Activated T-cell treated with anti-CD3 and anti-CD28 coated beads, Interleukin-2, amount 50 U/mL, for 72 hours (primary cell): ENCODE data around the gene BLACAT1. TPM values are rescaled to one million over a fixed set of nuclear protein-coding genes. Genes with fewer than 3 reads are reported as not detected.
A peak's percentile ranks its signal among the peaks of the same experiment; 100 is the strongest.
"Not testable (repeated sequence)": the region's sequence is repeated elsewhere in the genome, so short reads cannot be mapped to it uniquely, and the experiment has no call there.

ENCODE experiments used
- ATAC-seq, 2 donors: fragments of 150-1000 bp; cut with Tn5 transposase; replicated peaks in 1 of 2; 2 replicates each; pipeline ENCODE4 v1.10.0; 2021; ENCODE audit warnings: moderate library complexity in 2 of 2, mild to moderate bottlenecking in 1 of 2
- DNase-seq, 2 donors: peaks; one replicate each; pipeline ENCODE4 v3.0.0; 2021 to 2022; ENCODE audit warnings: mixed read lengths in 1 of 2
- H3K27ac Mint-ChIP-seq: one replicate; pipeline ENCODE4 v1.8.0; 2022; ENCODE audit warnings: mild to moderate bottlenecking, moderate library complexity, mixed read lengths
- H3K27me3 Mint-ChIP-seq: one replicate; pipeline ENCODE4 v1.8.0; 2022; ENCODE audit warnings: low read depth, mixed read lengths
- H3K36me3 Mint-ChIP-seq, 2 donors: one replicate each; pipeline ENCODE4 v1.8.0; 2022; ENCODE audit warnings: mixed read lengths in 2 of 2, mild to moderate bottlenecking in 1 of 2; ENCODE audit not compliant: insufficient read depth in 2 of 2
- H3K4me1 Mint-ChIP-seq: one replicate; pipeline ENCODE4 v1.8.0; 2022; ENCODE audit warnings: low read depth, mixed read lengths
- H3K4me3 Mint-ChIP-seq, 2 donors: one replicate each; pipeline ENCODE4 v1.8.0; 2022; ENCODE audit warnings: mild to moderate bottlenecking in 2 of 2, mixed read lengths in 2 of 2, moderate library complexity in 2 of 2
- H3K9me3 Mint-ChIP-seq, 2 donors: one replicate each; pipeline ENCODE4 v1.8.0; 2022; ENCODE audit warnings: mixed read lengths in 2 of 2
- total RNA-seq, 2 donors: library from RNA; stranded (reverse); gene quantifications; one replicate each; pipeline ENCODE4 v1.2.3, GENCODE V29; 2022

The BLACAT1 gene
- total RNA-seq, 2 donors from 2014 or later, result 0.34 to 0.97 TPM

DNA sequence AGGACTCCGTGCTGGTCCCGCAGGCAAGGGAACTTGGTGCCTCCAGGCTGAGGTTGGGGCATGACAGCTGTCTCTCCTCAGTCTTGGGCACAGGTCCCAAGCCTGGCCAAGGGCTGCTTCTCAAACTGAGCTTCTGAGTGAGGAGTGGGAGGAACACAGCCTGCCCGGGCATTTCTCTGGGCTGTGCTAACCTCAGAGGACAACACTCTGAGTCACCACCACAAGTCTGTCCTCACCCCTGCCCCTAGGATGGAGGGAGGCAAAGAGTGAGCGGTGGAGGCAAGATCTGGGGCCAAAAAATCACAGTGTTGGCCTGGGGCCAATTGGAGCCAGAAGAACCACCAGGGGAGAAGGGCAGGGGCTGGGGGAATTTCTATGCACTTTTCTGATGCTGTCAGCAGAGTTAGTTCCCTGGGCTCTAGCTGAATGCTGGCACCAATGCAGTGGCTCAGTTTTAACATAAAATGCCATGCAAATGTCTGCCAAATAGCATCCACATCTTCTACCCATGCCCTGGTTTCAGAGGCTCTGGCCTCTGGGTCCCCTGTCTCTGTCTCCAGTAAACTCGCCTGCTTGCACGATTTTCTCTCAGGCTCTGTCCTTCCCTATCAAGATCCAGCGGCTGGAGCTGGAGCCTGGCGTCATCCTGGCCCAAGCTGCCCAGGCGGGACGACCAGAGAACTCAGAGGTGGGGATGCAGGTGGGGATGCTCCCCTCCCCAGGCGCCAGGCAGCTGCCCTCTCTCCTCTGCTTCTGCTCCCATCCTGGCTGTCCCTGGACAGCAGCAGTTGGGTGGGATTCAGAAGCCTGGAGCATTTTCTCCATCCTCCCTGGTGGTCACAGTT is 37.6 kb upstream of the BLACAT1 start:
- Mint-ChIP-seq H3K27ac (no peak overlapping the region), H3K9me3 (no peaks in the 10 kb centered on the region), H3K4me3 (no peak overlapping the region), H3K4me1 (peaks cover 16% of the 10 kb centered on the region), H3K36me3 (no peaks in the 10 kb centered on the region), H3K27me3 (peaks cover 36% of the 10 kb centered on the region)
- ATAC-seq, result peak; percentile 82 to 90
- DNase-seq, result peak; percentile 32 to 43

DNA sequence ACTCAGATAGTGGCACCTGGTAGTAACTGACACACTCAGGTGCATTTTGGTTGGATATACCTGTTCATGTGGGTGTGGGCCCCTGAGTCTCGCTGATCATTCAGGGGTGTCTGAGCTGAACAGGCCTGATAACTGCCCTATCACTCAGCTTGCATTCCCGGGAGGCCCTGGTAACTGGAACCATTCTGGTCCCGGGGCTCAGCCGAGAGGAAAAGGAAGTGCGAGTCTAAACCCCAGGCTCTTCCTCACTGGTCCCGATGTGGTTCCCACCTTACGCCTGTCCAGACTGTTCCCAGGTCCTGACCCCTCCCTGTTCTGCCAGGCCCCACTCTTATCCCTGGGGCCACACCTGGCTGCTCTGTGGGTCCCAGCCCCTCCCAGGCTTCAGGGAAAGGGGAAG is 36.9 kb upstream of the BLACAT1 start:
- H3K4me1 Mint-ChIP-seq, result peaks cover 16% of the 10 kb centered on the region
- DNase-seq (no peak), ATAC-seq (no peak)
- no peak overlapping the region for H3K27ac Mint-ChIP-seq
- no peaks in the 10 kb centered on the region for H3K36me3 Mint-ChIP-seq
- H3K4me3 Mint-ChIP-seq, result no peak overlapping the region
- H3K27me3 Mint-ChIP-seq, result peaks cover 39% of the 10 kb centered on the region
- H3K9me3 Mint-ChIP-seq, result no peaks in the 10 kb centered on the region

DNA sequence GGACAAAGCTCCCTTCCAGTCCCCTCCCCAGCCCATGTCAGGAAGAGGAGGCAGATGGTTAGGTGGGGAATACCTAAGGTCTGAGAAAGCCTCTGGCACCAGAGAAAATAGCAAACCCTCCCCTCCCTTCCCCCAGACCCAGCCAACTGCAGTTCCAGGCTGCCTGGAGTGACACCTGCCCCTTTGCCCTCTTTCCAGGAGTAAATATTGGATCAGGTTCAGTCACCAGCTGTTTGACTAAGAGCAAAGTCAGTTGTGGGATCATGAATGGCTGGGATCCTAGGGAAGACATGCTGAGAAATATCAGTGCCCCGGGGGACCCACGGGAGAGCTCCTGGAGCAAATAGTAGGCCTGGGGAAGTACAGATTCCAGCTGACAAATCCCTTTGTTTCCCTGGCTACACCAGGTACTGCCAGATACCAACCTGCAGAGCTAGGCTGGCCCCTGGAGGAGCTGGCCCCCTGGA is 36.4 kb upstream of the BLACAT1 start:
- DNase-seq (no peak), ATAC-seq (no peak)
- no peak overlapping the region for H3K27ac Mint-ChIP-seq
- peaks cover 16% of the 10 kb centered on the region for H3K4me1 Mint-ChIP-seq
- no peaks in the 10 kb centered on the region for H3K36me3 Mint-ChIP-seq
- H3K4me3 Mint-ChIP-seq, result no peak overlapping the region
- peaks cover 42% of the 10 kb centered on the region for H3K27me3 Mint-ChIP-seq
- no peaks in the 10 kb centered on the region for H3K9me3 Mint-ChIP-seq

DNA sequence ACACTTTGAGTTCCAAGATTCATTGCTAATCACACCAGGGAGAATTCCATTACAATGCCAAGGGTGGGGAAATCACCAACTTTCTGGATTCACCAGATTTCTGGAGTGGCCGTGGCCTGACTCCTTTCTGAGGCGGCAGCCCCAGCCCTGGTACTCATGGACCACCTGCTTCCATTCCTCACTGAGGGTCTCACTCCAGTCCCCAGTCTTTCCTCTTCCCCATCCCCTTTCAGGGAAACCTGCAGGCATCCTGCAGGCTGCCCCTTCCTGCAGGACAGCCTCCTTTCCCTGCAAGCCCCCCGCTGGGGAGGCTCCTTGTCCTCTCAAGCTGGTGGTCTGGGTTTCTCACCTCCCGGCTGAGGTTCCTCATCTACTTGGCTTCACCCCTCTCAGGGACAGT is 35.9 kb upstream of the BLACAT1 start:
- Mint-ChIP-seq H3K36me3 (no peaks in the 10 kb centered on the region), H3K27me3 (peaks cover 45% of the 10 kb centered on the region), H3K4me1 (peaks cover 16% of the 10 kb centered on the region), H3K4me3 (no peak overlapping the region), H3K27ac (no peak overlapping the region), H3K9me3 (no peaks in the 10 kb centered on the region)
- DNase-seq (no peak), ATAC-seq (no peak)

DNA sequence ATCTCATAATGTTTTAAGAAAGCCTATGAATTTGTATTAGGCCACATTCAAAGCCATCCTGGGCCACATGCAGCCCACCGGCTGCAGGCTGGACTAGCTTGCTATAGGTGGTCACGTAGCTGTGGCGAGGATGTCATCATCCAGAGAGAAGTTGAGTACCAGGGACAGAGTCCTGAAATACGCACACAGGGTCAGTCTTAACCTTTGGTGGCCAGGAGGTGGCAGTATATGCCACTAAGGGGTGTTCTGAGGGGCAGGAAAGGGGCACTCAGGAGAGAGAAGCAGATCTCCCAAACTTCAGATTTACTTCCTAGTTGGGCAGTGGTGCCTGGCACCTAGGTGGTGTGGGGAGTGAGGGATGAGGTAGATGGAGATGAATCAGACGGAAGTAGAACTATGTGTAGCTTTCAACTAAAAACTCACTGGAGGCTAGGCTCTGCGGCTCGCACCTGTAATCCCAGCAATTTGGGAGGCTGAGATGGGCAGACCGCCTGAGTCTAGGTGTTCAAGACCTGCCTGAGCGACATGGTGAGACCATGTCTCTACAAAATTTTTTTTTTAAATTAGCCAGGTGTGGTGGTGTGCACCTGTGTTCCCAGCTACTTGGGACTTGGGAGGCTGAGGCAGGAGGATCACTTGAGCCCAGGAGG is 32.4 kb upstream of the BLACAT1 start:
- H3K9me3 Mint-ChIP-seq, result no peaks in the 10 kb centered on the region
- no peaks in the 10 kb centered on the region for H3K36me3 Mint-ChIP-seq
- H3K27me3 Mint-ChIP-seq, result peaks cover 50% of the 10 kb centered on the region
- DNase-seq (peak; percentile 54 to 62), ATAC-seq (peak; percentile 63 to 76)
- no peak overlapping the region for H3K27ac Mint-ChIP-seq
- no peak overlapping the region for H3K4me3 Mint-ChIP-seq
- peaks cover 13% of the 10 kb centered on the region for H3K4me1 Mint-ChIP-seq

DNA sequence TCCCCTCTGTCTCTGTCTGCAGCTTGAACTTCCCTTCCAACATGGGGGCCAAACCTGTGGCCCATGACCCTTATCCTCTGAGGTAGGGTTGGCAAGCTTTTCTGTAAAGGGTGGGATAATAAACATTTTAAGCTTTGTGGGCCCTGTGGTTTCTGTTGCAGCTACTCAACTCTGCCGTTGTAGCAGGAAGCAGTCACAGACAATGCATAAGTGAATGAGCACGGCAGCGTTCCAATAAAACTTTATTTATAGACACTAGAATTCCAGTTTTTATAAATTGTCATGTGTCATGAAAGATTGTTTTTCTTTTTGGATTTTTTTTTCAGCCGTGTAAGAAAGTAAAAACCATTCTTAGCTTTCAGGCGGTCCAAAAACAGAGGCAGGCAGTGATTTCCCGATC is 30.4 kb upstream of the BLACAT1 start:
- H3K4me3 Mint-ChIP-seq, result no peak overlapping the region
- peaks cover 67% of the 10 kb centered on the region for H3K27me3 Mint-ChIP-seq
- DNase-seq, result no peak
- H3K27ac Mint-ChIP-seq, result no peak overlapping the region
- peaks cover 18% of the 10 kb centered on the region for H3K4me1 Mint-ChIP-seq
- no peaks in the 10 kb centered on the region for H3K9me3 Mint-ChIP-seq
- no peak for ATAC-seq
- no peaks in the 10 kb centered on the region for H3K36me3 Mint-ChIP-seq

DNA sequence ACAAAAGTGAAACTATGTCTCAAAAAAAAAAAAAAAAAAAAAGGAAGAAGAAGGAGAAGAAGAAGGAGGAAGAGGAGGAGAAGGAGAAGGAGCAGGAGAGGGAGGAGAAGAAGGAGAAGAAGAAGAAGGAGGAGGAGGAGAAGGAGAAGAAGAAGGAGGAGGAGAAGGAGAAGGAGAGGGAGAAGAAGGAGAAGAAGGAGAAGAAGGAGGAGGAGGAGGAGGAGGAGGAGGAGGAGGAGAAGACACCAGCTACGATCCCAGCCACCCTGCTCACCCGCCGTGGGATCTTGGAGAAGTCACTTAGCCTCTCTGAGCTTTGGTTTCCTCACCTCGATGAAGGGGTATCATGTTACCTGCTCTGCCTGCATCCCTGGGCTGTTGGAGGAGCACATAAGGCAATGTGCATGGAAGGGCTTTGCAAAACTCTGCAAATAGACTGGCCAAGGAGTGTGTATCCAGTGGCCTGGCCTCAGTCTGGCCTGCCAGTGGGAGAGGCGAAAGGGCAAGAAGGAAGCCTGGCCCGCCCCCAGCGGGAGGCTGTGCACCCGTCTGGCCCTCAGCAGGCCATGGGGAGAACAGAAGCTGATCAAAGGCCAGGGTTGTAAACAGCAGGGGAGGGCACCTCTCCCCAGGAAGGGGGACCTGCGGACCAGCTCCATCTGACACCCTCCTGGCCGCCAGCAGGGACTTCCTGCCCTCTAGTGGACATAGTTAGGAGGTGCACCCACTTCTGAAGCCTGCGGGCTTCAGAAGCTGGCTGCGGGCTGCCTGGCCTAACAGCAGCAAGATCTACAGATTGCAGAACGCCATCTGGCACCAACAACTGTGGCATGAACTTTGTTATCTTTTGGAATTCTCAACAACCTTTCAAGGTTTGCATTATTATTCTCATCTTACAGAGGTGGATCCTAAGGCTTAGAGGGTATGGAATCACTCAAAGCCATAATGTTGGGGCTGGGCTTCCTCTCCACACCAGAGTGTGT is 29.4 kb upstream of the BLACAT1 start:
- no peak overlapping the region for H3K27ac Mint-ChIP-seq
- ATAC-seq (peak; percentile 62 to 64), DNase-seq (peak; percentile 72 to 73)
- no peak overlapping the region for H3K4me3 Mint-ChIP-seq
- no peaks in the 10 kb centered on the region for H3K36me3 Mint-ChIP-seq
- peaks cover 27% of the 10 kb centered on the region for H3K4me1 Mint-ChIP-seq
- H3K27me3 Mint-ChIP-seq, result peaks cover 71% of the 10 kb centered on the region
- no peaks in the 10 kb centered on the region for H3K9me3 Mint-ChIP-seq

DNA sequence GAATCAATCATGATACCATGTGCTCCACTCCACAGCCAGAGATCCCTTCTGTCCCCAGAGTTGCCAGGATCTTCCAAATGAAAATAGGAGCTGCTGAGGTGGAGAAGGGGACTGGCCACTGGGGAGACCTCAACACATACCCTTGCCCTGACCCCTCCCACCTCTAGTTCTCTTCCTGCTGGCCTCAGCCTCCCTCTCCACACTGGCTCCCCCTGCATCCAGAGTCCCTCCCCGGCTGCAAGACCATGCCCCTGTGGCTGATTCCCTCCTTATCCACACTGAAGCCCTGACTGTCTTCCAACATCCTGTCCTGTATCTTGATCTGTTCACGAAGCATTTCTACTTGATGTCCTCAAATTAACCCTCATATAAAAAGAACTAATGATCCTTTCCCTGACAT is 27.5 kb upstream of the BLACAT1 start:
- H3K9me3 Mint-ChIP-seq, result no peaks in the 10 kb centered on the region
- no peak for DNase-seq
- no peak overlapping the region for H3K27ac Mint-ChIP-seq
- no peaks in the 10 kb centered on the region for H3K36me3 Mint-ChIP-seq
- no peak for ATAC-seq
- H3K4me1 Mint-ChIP-seq, result peaks cover 27% of the 10 kb centered on the region
- peaks cover 67% of the 10 kb centered on the region for H3K27me3 Mint-ChIP-seq
- H3K4me3 Mint-ChIP-seq, result no peak overlapping the region

DNA sequence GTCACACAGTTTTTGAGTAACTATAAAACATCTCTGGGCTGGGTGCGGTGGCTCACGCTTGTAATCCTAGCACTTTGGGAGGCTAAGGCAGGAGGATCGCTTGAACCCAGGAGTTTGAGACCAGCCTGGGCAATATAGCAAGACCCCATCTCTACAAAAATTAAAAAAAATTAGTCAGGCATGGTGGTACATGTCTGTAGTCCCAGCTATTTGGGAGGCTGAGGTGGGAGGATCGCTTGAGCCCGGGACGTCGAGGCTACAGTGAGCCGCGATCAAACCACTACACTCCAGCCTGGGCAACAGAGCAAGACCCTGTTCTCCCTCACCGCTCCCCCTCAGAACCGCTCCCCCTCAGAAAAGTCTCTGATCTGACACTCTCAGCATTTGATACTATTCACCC is 26.7 kb upstream of the BLACAT1 start:
- not testable (repeated sequence) for H3K9me3 Mint-ChIP-seq, H3K36me3 Mint-ChIP-seq, H3K4me3 Mint-ChIP-seq, H3K27ac Mint-ChIP-seq, DNase-seq, ATAC-seq
- peaks cover 59% of the 10 kb centered on the region for H3K27me3 Mint-ChIP-seq
- H3K4me1 Mint-ChIP-seq, result peaks cover 27% of the 10 kb centered on the region

DNA sequence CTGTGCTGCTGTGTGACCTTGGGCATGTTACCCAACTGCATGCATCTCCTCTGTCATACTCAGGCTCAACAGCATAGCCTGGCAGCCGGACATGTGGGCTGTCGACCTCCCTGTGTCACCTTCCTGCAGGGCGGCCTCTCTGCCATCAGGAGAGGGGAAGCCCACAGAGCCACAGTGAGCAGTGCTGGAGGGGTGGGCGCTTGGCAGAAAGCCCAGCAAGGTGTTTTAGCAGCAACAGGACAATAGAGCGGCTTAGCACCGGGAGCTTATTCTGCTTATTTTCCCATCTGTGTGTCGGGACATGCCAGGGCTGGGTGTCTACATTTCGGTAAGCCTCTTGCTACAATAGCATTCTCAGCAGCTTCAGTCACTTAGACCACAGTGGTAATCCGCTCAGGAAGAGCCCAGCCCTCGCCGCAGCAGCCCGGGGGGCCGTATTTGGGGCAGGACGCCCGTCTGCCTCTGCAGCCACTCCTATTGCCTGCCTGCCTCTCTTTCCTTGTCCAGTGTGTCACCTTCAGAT is 25.8 kb upstream of the BLACAT1 start:
- peaks cover 0 to under 1% of the 10 kb centered on the region in 2 donors for H3K36me3 Mint-ChIP-seq
- H3K4me1 Mint-ChIP-seq, result peaks cover 27% of the 10 kb centered on the region
- no peak for DNase-seq
- H3K27ac Mint-ChIP-seq, result no peak overlapping the region
- peak overlapping the region; percentile 55 to 70 for H3K4me3 Mint-ChIP-seq
- peaks cover 1% of the 10 kb centered on the region in 2 donors for H3K9me3 Mint-ChIP-seq
- ATAC-seq, result peak; percentile 31 to 52
- H3K27me3 Mint-ChIP-seq, result peaks cover 54% of the 10 kb centered on the region

DNA sequence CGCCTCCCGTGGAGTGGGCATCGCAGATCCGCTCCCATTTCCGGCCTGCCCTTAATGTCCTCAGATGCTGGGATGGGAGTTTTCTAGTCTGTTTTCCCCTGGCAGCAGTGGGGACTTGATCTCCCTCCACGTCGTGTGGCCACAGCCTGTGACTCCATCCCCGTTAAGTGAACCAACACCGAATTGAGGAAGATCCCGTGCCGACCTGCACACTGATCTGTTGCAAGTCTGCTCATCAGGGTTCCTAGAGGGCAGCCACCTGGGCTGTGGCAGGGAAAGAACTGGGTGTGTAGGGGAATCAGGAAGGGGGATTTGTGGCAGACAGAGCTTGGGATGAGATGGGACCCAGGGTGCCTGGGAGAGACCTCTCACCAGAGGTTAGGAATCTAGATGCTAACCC is 25.4 kb upstream of the BLACAT1 start:
- DNase-seq (no peak), ATAC-seq (peak; percentile 12)
- Mint-ChIP-seq H3K36me3 (peaks cover 0 to 2% of the 10 kb centered on the region in 2 donors), H3K27ac (no peak overlapping the region), H3K27me3 (peaks cover 55% of the 10 kb centered on the region), H3K4me3 (peak overlapping the region; percentile 55 to 70), H3K4me1 (peaks cover 27% of the 10 kb centered on the region), H3K9me3 (peaks cover 2 to 3% of the 10 kb centered on the region in 2 donors)

DNA sequence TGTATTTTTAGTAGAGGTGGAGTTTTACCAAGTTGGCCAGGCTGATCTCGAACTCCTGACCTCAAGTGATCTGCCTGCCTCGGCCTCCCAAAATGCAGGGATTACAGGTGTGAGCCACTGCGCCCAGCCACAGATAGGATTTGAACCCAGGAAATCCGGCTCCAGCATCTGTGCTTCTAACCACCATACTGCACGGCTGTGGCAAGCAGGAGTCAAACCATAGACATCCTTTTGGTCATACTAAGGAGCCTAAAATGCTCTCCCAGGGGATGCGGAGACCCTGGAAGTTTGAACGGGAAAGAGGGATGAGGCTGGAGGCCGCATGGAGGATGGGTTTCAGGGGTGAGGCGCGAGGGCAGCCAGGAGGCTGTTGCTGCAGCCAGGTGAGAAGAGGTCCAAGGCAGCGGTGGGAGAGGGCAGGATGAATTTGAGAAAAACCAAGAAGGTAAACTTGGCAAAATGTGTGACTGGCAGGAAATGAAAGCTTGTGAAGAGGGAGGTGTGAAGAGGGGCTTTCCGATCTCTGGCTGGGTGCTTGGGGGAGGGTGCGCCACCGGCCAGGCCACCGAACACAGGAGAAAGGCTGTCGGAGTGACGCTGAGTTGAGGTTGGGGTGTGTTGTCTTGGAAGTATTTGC is 24.6 kb upstream of the BLACAT1 start:
- H3K4me1 Mint-ChIP-seq, result peaks cover 27% of the 10 kb centered on the region
- no peak overlapping the region for H3K27ac Mint-ChIP-seq
- H3K9me3 Mint-ChIP-seq, result peaks cover 6 to 7% of the 10 kb centered on the region in 2 donors
- H3K36me3 Mint-ChIP-seq, result peaks cover 5 to 6% of the 10 kb centered on the region in 2 donors
- ATAC-seq, result peak; percentile 84 to 86
- peak; percentile 69 to 77 for DNase-seq
- peak overlapping the region; percentile 58 to 65 for H3K4me3 Mint-ChIP-seq
- peaks cover 61% of the 10 kb centered on the region for H3K27me3 Mint-ChIP-seq
